Uterus (tissue), 2 donors: Measurements from ENCODE around the gene PALS2.

Experiments used
- CTCF ChIP-seq, 4 experiments: fragments of 200-600 bp in 2 of 4; fragments of 450-650 bp in 2 of 4; sonication (generic) in 2 of 4; IDR thresholded peaks; one replicate each; pipeline ENCODE4 v1.5.1; 2016 to 2019; ENCODE audit warnings: antibody characterized with exemption in 4 of 4, mild to moderate bottlenecking in 2 of 4, moderate library complexity in 1 of 4
- POLR2A ChIP-seq, 2 donors: fragments of 450-650 bp; IDR thresholded peaks; one replicate each; pipeline ENCODE4 v1.6.1; 2016; ENCODE audit warnings: antibody characterized with exemption in 2 of 2, mild to moderate bottlenecking in 1 of 2, moderate library complexity in 1 of 2

GRCh38 chr7:24578052-24578451 is 4.8 kb downstream of the PALS2 start:
- TF ChIP-seq CTCF (IDR thresholded peaks at IDR 0.05): no peak
- TF ChIP-seq POLR2A (IDR thresholded peaks at IDR 0.05): no peak
